GM21390 (cell line): Measurements from ENCODE around the gene ULK4.
"Not testable (repeated sequence)": the region's sequence is repeated elsewhere in the genome, so short reads cannot be mapped to it uniquely, and the experiment has no call there.

ENCODE experiments used
- ATAC-seq: cut with Tn5 transposase; IDR thresholded peaks from one replicate; pipeline ENCODE4 v1.9.1; 2021; ENCODE audit not compliant: unreplicated experiment

Gene ULK4

GRCh38 chr3:41960826-41961750, 815 bp downstream of the ULK4 start:
- ATAC-seq: peak; percentile 15

DNA sequence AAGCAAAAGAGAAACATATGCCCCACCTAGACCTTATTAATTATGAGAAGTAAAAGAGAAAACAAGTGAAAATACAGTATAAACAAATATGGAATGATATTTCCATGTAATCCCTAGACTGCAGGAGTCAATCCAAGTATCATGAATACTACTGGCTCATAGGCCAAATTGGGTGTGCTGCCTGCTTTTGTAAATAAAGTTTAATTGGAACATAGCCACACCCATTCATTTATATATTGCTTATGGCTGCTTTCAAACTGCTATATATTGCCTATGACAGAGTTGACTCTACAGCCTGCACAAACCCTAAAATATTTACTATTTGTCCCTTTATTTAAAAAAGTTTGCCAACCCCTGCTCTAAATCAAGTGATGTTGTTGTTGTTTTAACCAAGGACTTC, 5.3 kb downstream of the ULK4 start:
- no peak for ATAC-seq

- no peak for ATAC-seq
Observed at GRCh38 chr3:41955192-41955591, 6.7 kb downstream of the ULK4 start.

- ATAC-seq: no peak
Observed at GRCh38 chr3:41943311-41943843, 18.5 kb downstream of the ULK4 start.

GRCh38 chr3:41940393-41940792, 21.5 kb downstream of the ULK4 start:
- ATAC-seq: no peak

DNA sequence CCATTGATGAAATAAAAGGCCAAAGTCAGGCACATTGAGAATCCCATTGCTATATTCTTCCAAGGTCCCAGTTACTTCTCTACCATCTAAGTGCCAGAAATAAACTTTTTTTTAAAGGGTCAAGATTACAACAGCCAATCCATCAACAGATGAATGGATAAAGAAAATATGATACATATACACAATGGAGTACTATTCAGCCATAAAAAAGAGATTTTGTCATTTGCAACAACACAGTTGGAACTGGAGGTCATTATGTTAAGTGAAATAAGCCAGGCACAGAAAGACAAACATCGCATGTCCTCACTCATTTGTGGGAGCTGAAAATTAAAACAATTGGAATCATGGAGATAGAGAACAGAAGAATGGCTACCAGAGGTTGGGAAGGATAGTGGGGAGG, 25.5 kb downstream of the ULK4 start:
- no peak for ATAC-seq

GRCh38 chr3:41933154-41933676, 28.7 kb downstream of the ULK4 start:
- no peak for ATAC-seq

DNA sequence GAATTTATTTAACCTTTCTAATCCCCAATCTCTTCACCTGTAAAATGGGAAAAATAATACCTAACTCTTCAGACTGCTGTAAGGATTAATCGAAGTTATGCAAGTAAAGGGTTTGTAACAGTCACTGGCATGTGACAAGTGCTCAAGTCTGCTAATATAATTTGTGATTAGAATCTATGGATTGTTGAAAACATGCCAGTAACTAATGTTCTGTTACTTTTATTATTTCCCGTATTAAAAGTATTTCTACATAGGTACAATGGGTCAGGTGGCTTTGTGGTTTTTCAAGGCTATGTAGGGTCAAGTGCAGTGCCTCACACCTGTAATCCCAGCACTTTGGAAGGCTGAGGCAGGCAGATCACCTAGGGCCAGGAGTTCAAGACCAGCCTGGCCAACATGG, 29.4 kb downstream of the ULK4 start:
- ATAC-seq: no peak

- no peak for ATAC-seq
Observed at GRCh38 chr3:41920406-41920965, 41.4 kb downstream of the ULK4 start.

DNA sequence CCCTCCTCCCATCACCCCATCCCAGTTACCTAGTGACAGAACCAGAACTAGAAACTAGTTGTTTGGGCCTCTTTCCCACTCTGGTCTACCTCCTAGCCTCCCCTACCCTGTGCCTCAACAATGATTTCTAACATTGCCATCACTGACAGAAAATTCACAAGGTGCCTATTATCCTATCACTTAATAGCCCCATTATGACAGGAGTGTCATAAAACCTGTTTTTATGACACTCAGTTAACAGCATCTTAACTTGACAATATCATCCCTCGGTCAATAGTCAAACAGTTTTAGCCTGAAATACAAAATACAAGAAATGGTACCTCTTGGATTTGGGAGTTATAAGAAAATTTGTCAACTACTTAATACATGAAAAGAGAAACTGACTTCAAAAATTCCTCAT, 46.5 kb downstream of the ULK4 start:
- ATAC-seq: no peak

- ATAC-seq: no peak
Observed at GRCh38 chr3:41912280-41912679, 49.6 kb downstream of the ULK4 start.

DNA sequence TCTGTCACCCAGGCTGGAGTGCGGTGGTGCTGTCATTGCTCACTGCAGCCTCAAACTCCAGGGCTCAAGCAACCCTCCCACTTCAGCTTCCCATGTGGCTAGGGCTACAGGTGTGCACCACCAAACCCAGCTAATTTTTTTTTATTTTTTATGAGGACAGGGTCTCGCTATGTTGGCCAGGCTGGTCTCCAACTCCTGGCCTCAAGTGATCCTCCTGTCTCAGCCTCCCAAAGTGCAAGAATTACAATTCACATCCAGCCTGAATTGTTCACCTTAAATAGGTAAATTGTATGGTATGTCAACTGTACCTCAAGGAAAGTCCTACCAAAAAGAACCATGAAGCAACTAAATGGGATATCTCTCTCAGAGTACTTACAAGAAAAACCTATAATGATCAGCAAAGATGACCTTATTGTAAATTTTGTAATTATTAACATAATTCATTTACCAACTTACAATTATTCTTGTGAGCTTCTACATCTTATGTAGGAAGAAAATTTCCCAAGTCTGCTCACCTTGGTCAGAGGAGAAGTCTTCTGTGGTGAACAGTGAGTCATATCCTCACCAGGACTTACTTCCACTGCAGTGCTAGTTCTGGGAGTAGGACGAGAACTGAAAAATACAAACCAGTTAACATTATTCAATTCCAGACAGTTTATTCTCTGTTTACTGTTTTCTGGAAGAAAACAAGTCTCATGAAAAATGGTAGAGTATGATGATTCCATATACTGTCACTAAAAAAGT, 54.4 kb downstream of the ULK4 start:
- no peak for ATAC-seq

- ATAC-seq: no peak
Observed at GRCh38 chr3:41900265-41900664, 61.6 kb downstream of the ULK4 start.

- no peak for ATAC-seq
Observed at GRCh38 chr3:41898631-41899030, 63.3 kb downstream of the ULK4 start.

DNA sequence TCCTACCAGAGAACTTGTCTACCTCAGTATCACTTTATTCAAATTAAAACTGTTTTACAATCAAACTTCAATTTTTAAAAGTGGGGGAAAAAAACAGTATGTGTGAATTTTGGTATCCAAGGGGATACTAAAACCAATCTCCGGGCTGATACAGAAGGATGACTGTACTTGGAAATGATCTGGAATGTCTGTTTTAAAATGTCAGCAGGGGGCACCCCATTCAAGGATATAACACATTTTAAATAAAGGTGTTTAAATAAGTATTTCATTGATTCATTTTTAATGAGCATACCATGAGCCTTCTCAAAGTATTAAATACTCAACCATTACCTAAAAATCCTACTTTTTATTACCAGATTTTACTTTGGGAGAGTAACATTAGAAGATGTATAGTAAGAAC, 67.9 kb downstream of the ULK4 start:
- no peak for ATAC-seq

DNA sequence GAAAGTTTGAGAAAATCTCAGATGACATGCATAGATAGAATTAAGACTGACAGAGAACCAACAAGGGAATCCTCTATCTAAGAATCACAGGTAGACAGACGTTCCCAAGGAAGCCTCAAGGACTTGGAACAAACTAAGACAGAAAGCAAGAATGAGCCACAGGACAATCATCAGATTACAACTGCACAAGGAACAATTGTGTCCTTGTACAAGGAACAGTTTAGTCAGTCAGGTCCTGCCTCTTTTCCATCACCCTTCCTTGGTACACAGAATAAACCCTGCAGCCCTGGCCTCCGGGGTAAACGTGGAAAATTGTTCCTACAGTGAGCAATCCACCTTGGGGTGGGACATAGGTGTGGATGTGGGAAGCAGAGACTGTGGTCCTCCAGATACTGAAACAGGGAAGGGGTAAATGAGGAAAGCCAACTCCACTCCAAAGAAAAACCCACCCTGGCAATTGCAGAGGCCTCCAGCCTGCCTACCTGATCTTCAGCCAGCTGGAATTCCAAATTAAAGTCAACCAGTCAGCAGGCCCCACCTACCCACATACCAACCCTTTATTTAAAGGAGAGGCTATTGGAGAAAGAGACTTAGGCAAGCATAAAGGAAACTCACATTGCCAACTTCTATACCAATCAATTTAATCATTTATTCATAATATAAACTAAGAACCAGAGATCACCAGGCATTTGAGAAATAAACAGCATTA, 73.4 kb downstream of the ULK4 start:
- ATAC-seq: no peak

DNA sequence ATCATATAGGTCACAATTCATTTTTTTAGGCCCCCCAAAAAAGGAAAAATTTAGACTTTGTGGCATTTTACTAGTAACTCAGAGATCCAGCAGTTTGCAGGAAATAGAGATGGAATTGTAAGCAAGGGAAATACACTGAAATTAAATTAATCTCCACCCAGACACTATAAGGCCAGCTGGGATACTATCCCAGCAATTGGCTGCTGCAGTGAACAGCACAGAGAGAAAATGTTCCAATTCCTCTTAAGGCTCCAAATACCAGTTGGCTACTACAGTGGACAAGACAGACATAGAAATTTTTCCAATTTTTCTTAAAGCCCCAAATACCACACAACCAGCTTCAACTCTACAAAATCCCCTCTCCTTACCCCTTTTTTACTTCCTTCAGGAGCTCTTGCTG, 78.9 kb downstream of the ULK4 start:
- no peak for ATAC-seq

DNA sequence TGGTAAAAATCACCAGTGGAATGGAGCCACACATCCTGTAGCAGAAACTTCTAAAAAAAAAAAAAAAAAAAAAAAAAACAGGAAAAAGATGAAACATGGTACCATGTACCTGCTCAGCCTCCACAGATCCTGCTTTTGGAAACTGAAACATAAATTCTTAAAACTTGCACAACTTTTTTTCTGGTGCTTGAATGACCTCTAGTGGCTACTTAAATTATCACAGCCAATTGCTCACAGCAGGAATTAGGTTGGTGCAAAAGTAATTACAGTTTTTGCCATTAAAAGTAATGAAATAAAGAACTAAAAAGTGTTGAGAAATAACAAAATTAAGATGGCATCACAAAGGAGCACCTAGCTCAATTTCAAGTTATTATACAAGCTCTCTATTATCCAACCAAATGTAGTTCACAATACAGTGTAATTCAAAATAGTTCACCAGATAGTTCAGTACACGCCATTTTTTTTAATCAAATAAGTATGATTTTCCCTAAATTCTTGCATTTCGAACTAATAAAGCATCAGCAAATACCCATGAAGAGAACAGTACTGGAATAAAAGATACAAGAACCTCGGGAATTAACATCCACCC, 80.6 kb downstream of the ULK4 start:
- ATAC-seq: no peak

DNA sequence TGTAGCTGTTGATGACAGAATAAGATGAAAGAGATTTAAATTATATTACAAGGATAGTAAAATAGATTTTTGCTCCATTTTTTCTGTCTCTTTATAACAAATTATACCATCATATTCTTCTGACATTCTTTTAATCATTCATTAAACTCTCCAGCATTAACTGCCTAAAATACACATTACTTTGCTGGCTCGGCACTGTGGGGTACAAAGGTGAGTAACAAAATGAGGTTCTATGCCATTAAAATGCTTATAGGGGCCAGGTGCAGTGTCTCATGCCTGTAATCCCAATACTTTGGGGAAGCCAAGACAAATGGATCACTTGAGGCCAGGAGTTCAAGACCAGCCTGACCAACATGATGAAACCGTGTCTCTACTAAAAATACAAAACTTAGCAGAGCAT, 81.5 kb downstream of the ULK4 start:
- no peak for ATAC-seq

DNA sequence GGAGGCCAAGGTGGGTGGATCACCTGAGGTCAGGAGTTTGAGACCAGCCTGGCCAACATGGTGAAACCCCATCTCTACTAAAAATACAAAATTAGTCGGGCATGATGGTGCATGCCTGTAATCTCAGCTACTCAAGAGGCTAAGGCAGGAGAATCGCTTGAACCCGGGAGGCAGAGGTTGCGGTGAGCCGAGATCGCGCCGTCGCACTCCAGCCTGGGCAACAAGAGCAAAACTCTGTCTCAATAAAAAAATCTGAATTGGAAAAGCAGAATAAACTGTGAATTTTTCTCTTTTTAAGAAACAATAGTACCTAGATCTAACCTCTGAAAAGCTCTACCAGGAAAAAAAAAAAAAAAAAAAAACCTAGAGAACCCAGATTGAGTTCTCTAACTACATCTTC, 84.2 kb downstream of the ULK4 start:
- not testable (repeated sequence) for ATAC-seq
